GM23248 (cell line): ENCODE results near the gene TNFSF13B.

ENCODE experiments used
- EZH2 ChIP-seq: fragments of 200-600 bp; sonication (generic); IDR thresholded peaks from 2 replicates; pipeline ENCODE4 v1.6.1; 2018; ENCODE audit warnings: antibody characterized with exemption, mild to moderate bottlenecking; ENCODE audit not compliant: insufficient read depth, poor library complexity, severe bottlenecking
- EZH2phosphoT487 ChIP-seq: fragments of 200-600 bp; sonication (generic); IDR thresholded peaks from 2 replicates; pipeline ENCODE4 v1.6.1; 2018; ENCODE audit warnings: antibody characterized with exemption, moderate library complexity, mild to moderate bottlenecking, low read depth; ENCODE audit not compliant: insufficient read depth

GRCh38 chr13:108315273-108315672 lies 45.8 kb downstream of the TNFSF13B start:
- TF ChIP-seq EZH2phosphoT487, result no peak
- TF ChIP-seq EZH2, result no peak
